ENCODE data around the gene FUT7.

DNA sequence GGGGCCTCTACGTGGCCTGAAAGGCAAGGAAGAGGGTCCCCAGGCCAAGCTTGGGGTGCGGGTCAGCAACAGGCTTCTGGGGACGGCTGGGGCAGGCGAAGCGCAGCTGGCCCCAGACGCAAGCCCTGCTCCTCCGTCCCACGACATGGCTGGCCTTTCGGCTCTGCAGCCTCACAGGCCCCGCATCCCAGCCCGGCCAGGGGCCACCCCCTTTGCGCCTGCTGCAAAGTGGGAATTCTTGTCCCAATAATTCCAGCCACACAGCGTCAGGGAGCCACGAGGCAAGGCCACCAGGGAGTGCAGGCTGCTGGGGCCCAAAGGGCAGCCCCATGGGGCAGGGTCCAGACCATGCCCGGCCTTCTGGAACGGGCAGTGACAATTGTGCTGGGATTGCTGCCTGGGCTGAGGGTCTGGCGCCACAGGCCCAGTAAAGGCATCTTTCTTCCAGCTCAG lies 23.1 kb upstream of the FUT7 start:
- TF ChIP-seq, protein P1, sequence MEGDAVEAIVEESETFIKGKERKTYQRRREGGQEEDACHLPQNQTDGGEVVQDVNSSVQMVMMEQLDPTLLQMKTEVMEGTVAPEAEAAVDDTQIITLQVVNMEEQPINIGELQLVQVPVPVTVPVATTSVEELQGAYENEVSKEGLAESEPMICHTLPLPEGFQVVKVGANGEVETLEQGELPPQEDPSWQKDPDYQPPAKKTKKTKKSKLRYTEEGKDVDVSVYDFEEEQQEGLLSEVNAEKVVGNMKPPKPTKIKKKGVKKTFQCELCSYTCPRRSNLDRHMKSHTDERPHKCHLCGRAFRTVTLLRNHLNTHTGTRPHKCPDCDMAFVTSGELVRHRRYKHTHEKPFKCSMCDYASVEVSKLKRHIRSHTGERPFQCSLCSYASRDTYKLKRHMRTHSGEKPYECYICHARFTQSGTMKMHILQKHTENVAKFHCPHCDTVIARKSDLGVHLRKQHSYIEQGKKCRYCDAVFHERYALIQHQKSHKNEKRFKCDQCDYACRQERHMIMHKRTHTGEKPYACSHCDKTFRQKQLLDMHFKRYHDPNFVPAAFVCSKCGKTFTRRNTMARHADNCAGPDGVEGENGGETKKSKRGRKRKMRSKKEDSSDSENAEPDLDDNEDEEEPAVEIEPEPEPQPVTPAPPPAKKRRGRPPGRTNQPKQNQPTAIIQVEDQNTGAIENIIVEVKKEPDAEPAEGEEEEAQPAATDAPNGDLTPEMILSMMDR (IDR thresholded peaks at IDR 0.05) = no peak
- no peak for TF ChIP-seq POLR2A (IDR thresholded peaks at IDR 0.05)
- no peak for TF ChIP-seq POLR2AphosphoS5 (IDR thresholded peaks at IDR 0.05)

All from stomach (tissue), 4 donors.